IMR-90 (cell line): ENCODE measurements around the gene SERPINA1. TPM values are rescaled to one million over a fixed set of nuclear protein-coding genes. Genes with fewer than 3 reads are reported as not detected.

ENCODE experiments used
- ATAC-seq: fragments of 200-7000 bp; cut with Tn5 transposase; 2 replicates; pipeline ENCODE4 v1.9.1; 2020; ENCODE audit warnings: low read depth, mild to moderate bottlenecking, moderate library complexity
- BruUV-seq: library from RNA; stranded (reverse); fragments of 400-500 nt; replicated peaks from 2 replicates; lab custom pipeline; 2021; lab: Mats Ljungman, UMichigan
- CTCF ChIA-PET: fragments of 300-600 bp; formaldehyde crosslinking; extraction: SDS; loops from one replicate; lab custom pipeline; 2021; ENCODE audit warnings: antibody characterized with exemption; lab: Yijun Ruan, JAX
- POLR2A ChIA-PET: fragments of 300-600 bp; sonication (Branson Sonifier 250); formaldehyde crosslinking; loops from one replicate; lab custom pipeline; 2022; ENCODE audit warnings: antibody characterized with exemption; ENCODE audit not compliant: unreplicated experiment; lab: Charles Lee
- DNase-seq: peaks from one replicate; pipeline ENCODE4 v3.0.0; 2013
- H2AFZ ChIP-seq: replicated peaks from 2 replicates; pipeline ENCODE3; 2013; ENCODE audit warnings: low read length, mild to moderate bottlenecking; ENCODE audit not compliant: poor library complexity
- H2AK5ac ChIP-seq: 2 replicates; pipeline ENCODE4 v1.6.1; 2013; ENCODE audit warnings: low read depth, low read length, inconsistent platforms
- H2AK9ac ChIP-seq: replicated peaks from 2 replicates; pipeline ENCODE3; 2013; ENCODE audit warnings: mild to moderate bottlenecking, low read depth, low read length, moderate library complexity; ENCODE audit not compliant: poor library complexity
- H2BK120ac ChIP-seq: 2 replicates; pipeline ENCODE4 v1.6.1; 2013; ENCODE audit warnings: low read depth, low read length, inconsistent platforms
- H2BK15ac ChIP-seq: 3 replicates; pipeline ENCODE4 v1.6.1; 2013; ENCODE audit warnings: low read depth, low read length, inconsistent platforms
- H2BK20ac ChIP-seq: 2 replicates; pipeline ENCODE4 v1.6.1; 2013; ENCODE audit warnings: low read depth, mild to moderate bottlenecking, inconsistent platforms, low read length, moderate library complexity
- H2BK5ac ChIP-seq: 2 replicates; pipeline ENCODE4 v1.6.1; 2013; ENCODE audit warnings: mild to moderate bottlenecking, low read depth, low read length, inconsistent platforms; ENCODE audit not compliant: poor library complexity, severe bottlenecking
- H3K14ac ChIP-seq: replicated peaks from 2 replicates; pipeline ENCODE4 v1.6.1; 2013; ENCODE audit warnings: low read depth, low read length, inconsistent platforms
- H3K18ac ChIP-seq: 2 replicates; pipeline ENCODE4 v1.6.1; 2013; ENCODE audit warnings: low read depth, low read length, control low read depth
- H3K23ac ChIP-seq: 2 replicates; pipeline ENCODE4 v1.6.1; 2013; ENCODE audit warnings: low read depth, low read length, inconsistent platforms
- H3K27ac ChIP-seq: 2 replicates; pipeline ENCODE4 v1.5.1; 2013; ENCODE audit warnings: mild to moderate bottlenecking, control low read depth, low read length; ENCODE audit not compliant: insufficient read depth
- H3K27me3 ChIP-seq: 2 replicates; pipeline ENCODE4 v1.6.1; 2013; ENCODE audit warnings: low read length; ENCODE audit not compliant: control insufficient read depth, insufficient read depth
- H3K36me3 ChIP-seq: 2 replicates; pipeline ENCODE4 v1.6.1; 2013; ENCODE audit warnings: low read length, mixed read lengths; ENCODE audit not compliant: control insufficient read depth, insufficient read depth
- H3K4ac ChIP-seq: 2 replicates; pipeline ENCODE4 v1.6.1; 2013; ENCODE audit warnings: low read depth, low read length, inconsistent platforms
- H3K4me1 ChIP-seq: 2 replicates; pipeline ENCODE4 v1.6.1; 2013; ENCODE audit warnings: low read length, mixed read lengths; ENCODE audit not compliant: control insufficient read depth, insufficient read depth
- H3K4me2 ChIP-seq: 2 replicates; pipeline ENCODE4 v1.6.1; 2013; ENCODE audit warnings: low read depth, mild to moderate bottlenecking, control low read depth, low read length, moderate library complexity
- H3K4me3 ChIP-seq: 2 replicates; pipeline ENCODE4 v1.5.1; 2013; ENCODE audit warnings: low read depth, mild to moderate bottlenecking, control low read depth, low read length, moderate library complexity; ENCODE audit not compliant: insufficient read depth
- H3K56ac ChIP-seq: 2 replicates; pipeline ENCODE4 v1.6.1; 2013; ENCODE audit warnings: low read length, inconsistent platforms; ENCODE audit not compliant: insufficient read depth; ENCODE audit errors: extremely low read depth
- H3K79me1 ChIP-seq, 2 experiments: 2 replicates each; pipeline ENCODE4 v1.6.1; 2013; ENCODE audit warnings: low read length in 2 of 2, inconsistent platforms in 1 of 2, low read depth in 1 of 2
- H3K9ac ChIP-seq: 2 replicates; pipeline ENCODE4 v1.6.1; 2013; ENCODE audit warnings: low read depth, low read length, control low read depth
- H3K9me1 ChIP-seq: 2 replicates; pipeline ENCODE4 v1.6.1; 2013; ENCODE audit warnings: low read length, inconsistent platforms; ENCODE audit not compliant: insufficient read depth
- H3K9me3 ChIP-seq: 2 replicates; pipeline ENCODE4 v1.6.1; 2013; ENCODE audit warnings: low read length; ENCODE audit not compliant: control insufficient read depth, insufficient read depth
- H4K20me1 ChIP-seq: 2 replicates; pipeline ENCODE4 v1.6.1; 2013; ENCODE audit warnings: low read length, inconsistent platforms; ENCODE audit not compliant: insufficient read depth
- H4K5ac ChIP-seq: 2 replicates; pipeline ENCODE4 v1.6.1; 2013; ENCODE audit warnings: mild to moderate bottlenecking, low read depth, low read length, control low read depth
- H4K8ac ChIP-seq, 2 experiments: 2 replicates each; pipeline ENCODE4 v1.6.1; 2013; ENCODE audit warnings: low read depth in 2 of 2, low read length in 2 of 2, control low read depth in 1 of 2, inconsistent platforms in 1 of 2
- H4K91ac ChIP-seq: 2 replicates; pipeline ENCODE4 v1.6.1; 2013; ENCODE audit warnings: low read depth, low read length, inconsistent platforms; ENCODE audit not compliant: insufficient read depth
- CHD1 ChIP-seq: IDR thresholded peaks from 2 replicates; pipeline ENCODE4 v1.6.1; 2012; ENCODE audit warnings: low read depth, low read length, improper control_type of control experiment
- MAFK ChIP-seq: IDR thresholded peaks from 2 replicates; pipeline ENCODE4 v1.6.1; 2012; ENCODE audit warnings: low read depth, low read length, improper control_type of control experiment
- MXI1 ChIP-seq: IDR thresholded peaks from 2 replicates; pipeline ENCODE4 v1.6.1; 2012; ENCODE audit warnings: low read depth, mild to moderate bottlenecking, low read length, moderate library complexity, borderline replicate concordance
- NFE2L2 ChIP-seq: fragments of 150-350 bp; IDR thresholded peaks from 2 replicates; pipeline ENCODE4 v1.6.1; 2016; ENCODE audit warnings: low read depth, mild to moderate bottlenecking, low read length
- POLR2A ChIP-seq: IDR thresholded peaks from 2 replicates; pipeline ENCODE4 v1.6.1; 2012; ENCODE audit warnings: mild to moderate bottlenecking, low read depth, low read length
- RCOR1 ChIP-seq: IDR thresholded peaks from 2 replicates; pipeline ENCODE4 v1.6.1; 2012; ENCODE audit warnings: mild to moderate bottlenecking, low read length, improper control_type of control experiment; ENCODE audit not compliant: insufficient replicate concordance
- RFX5 ChIP-seq: IDR thresholded peaks from 2 replicates; pipeline ENCODE4 v1.8.0; 2012; ENCODE audit warnings: low read depth, mild to moderate bottlenecking, low read length, moderate library complexity
- SMC3 ChIP-seq: fragments of 150-350 bp; IDR thresholded peaks from 2 replicates; pipeline ENCODE4 v1.6.1; 2016; ENCODE audit warnings: low read depth, mild to moderate bottlenecking, antibody characterized with exemption, low read length, moderate library complexity
- whole genome bisulfite sequencing, 2 experiments: methylation state at CpG; one replicate each; pipeline versions ENCODE4 v1.1.5 to v1.1.7; 2013; ENCODE audit warnings: missing lambda C conversion rate in 2 of 2; ENCODE audit not compliant: insufficient read length in 1 of 2; ENCODE audit errors: extremely low coverage in 2 of 2; 5-methylcytosine and 5-hydroxymethylcytosine counted together
- dilution Hi-C: fragments of 300-500 bp; cut with HindIII; formaldehyde crosslinking; loops from one replicate; pipeline ENCODE4 v1.14.3; 2018; ENCODE audit warnings: low sequenced_read_pairs; ENCODE audit not compliant: unreplicated experiment
- in situ Hi-C: fragments of 300-500 bp; cut with MboI; formaldehyde crosslinking; loops from 3 replicates; pipeline ENCODE4 v1.14.3; 2019; ENCODE audit warnings: low sequenced_read_pairs, inconsistent platforms, mixed read lengths
- intact Hi-C: fragments of 100-400 bp; cut with micrococcal nuclease; formaldehyde crosslinking; loops from 2 replicates; pipeline ENCODE4 v1.10.0; 2022
- polyA plus RNA-seq, 3 experiments: library from polyadenylated mRNA; depleted of rRNA; stranded (reverse); fragments of >200 nt; gene quantifications; 2 replicates each; pipeline ENCODE4 v1.2.3, GENCODE V29; 2012; ENCODE audit warnings: low replicate concordance in 1 of 3
- total RNA-seq: library from RNA; depleted of rRNA; stranded (reverse); fragments of >200 nt; gene quantifications from 2 replicates; pipeline ENCODE4 v1.2.3, GENCODE V29; 2012
- TF ChIP-seq, protein P1 (sequence below): fragments of 150-350 bp; IDR thresholded peaks from 2 replicates; pipeline ENCODE4 v1.6.1; 2016; ENCODE audit warnings: low read depth, mild to moderate bottlenecking, low read length, moderate library complexity, borderline replicate concordance

Gene SERPINA1
- total and polyA plus RNA-seq, 2 of the 4 experiments (the other 2 are of a cell fraction), result 0.54 to 1.2 TPM

DNA sequence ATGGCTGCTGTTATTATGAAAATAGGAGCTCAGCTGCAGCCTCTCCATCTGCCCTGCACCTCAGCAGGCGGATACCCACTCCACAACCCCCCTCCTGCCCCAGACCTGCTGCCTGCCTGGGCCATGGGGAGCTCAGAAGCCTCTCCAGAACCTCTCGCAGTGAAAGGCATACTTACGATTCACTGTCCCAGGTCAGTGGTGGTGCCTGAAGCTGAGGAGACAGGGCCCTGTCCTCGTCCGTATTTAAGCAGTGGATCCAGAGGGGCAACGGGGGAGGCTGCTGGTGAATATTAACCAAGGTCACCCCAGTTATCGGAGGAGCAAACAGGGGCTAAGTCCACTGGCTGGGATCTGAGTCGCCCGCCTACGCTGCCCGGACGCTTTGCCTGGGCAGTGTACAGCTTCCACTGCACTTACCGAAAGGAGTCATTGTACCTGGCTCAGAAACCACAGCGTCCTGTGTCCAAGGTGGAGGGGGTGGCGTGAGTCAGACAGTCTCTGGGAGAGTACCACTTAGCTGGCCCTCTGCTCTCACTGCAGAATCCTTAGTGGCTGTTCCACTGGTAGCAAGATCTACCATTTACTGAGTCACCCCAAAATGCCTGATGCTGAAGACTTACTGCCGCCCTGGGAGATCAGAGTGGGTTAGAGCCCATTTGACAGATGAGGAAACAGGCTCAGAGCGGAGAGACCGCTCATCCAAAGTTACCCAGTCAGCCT is at the start of gene SERPINA1 (continued):
- no peak for TF ChIP-seq CHD1

DNA sequence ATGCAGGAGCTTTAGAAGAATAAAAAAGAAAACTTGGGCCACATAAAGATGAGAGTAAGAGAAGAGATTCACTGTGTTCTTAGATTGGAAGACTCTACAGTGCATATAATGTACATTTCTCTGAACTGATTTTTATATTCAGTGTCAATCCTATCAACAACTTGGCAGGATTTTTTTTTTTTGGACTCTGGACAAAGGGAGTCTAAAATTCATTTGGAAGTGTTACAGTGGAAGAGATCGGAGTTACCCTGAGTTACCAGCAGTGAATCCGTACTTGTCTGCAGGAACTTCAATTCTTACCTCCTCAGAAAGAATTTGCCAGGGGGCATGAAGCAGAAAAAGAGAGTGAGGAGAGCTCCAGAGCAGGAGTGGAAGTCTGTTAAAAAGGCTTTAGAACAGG is 40.2 kb upstream of the SERPINA1 start:
- BruUV-seq, result no TSS peak
- H3K23ac ChIP-seq, result no peak overlapping the region
- H2AK9ac ChIP-seq, result no peak overlapping the region
- in situ Hi-C loops (no loop called here), dilution Hi-C loops (no loop called here), intact Hi-C loops (loop anchor here (10.0 kb wide), 1 partner anchor 1566 kb away; no protein-coding TSS in a partner anchor)
- H2BK15ac ChIP-seq, result no peak overlapping the region
- no peak overlapping the region for H2AFZ ChIP-seq
- H3K18ac ChIP-seq, result no peak overlapping the region
- H3K9me3 ChIP-seq, result no peaks in the 10 kb centered on the region
- H3K4me1 ChIP-seq, result no peaks in the 10 kb centered on the region
- no peak overlapping the region for H2AK5ac ChIP-seq
- H3K27me3 ChIP-seq, result peaks cover 9% of the 10 kb centered on the region; the same call in 1 of the 2 replicates
- H3K14ac ChIP-seq, result no peak overlapping the region
- TF ChIP-seq MAFK (no peak), RFX5 (no peak), MXI1 (no peak), NFE2L2 (no peak), POLR2A (no peak), SMC3 (no peak), RCOR1 (no peak)
- TF ChIP-seq, protein P1, sequence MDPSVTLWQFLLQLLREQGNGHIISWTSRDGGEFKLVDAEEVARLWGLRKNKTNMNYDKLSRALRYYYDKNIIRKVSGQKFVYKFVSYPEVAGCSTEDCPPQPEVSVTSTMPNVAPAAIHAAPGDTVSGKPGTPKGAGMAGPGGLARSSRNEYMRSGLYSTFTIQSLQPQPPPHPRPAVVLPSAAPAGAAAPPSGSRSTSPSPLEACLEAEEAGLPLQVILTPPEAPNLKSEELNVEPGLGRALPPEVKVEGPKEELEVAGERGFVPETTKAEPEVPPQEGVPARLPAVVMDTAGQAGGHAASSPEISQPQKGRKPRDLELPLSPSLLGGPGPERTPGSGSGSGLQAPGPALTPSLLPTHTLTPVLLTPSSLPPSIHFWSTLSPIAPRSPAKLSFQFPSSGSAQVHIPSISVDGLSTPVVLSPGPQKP, result no peak
- H4K8ac ChIP-seq, result no peak overlapping the region
- no peak overlapping the region for H2BK5ac ChIP-seq
- H2BK20ac ChIP-seq, result no peak overlapping the region
- H3K56ac ChIP-seq, result no peak overlapping the region
- DNase-seq (no peak), ATAC-seq (no peak)
- POLR2A ChIA-PET, result no interaction called here
- H3K4ac ChIP-seq, result no peak overlapping the region
- H4K20me1 ChIP-seq, result no peaks in the 10 kb centered on the region
- CTCF ChIA-PET, result no interaction called here
- no peaks in the 10 kb centered on the region for H3K36me3 ChIP-seq
- no peak overlapping the region for H4K91ac ChIP-seq
- H3K9me1 ChIP-seq, result no peaks in the 10 kb centered on the region
- no peak overlapping the region for H4K5ac ChIP-seq
- no CpG with 5 or more reads among the region's 2 CpGs for WGBS, 2 experiments
- H2BK120ac ChIP-seq, result no peak overlapping the region
- H3K4me3 ChIP-seq, result no peak overlapping the region
- H3K27ac ChIP-seq, result no peak overlapping the region
- no peaks in the 10 kb centered on the region for H3K79me1 ChIP-seq
- H3K9ac ChIP-seq, result no peak overlapping the region
- no peak overlapping the region for H3K4me2 ChIP-seq
